ENCODE data around the gene LRRC8A.

LRRC8A gene

DNA sequence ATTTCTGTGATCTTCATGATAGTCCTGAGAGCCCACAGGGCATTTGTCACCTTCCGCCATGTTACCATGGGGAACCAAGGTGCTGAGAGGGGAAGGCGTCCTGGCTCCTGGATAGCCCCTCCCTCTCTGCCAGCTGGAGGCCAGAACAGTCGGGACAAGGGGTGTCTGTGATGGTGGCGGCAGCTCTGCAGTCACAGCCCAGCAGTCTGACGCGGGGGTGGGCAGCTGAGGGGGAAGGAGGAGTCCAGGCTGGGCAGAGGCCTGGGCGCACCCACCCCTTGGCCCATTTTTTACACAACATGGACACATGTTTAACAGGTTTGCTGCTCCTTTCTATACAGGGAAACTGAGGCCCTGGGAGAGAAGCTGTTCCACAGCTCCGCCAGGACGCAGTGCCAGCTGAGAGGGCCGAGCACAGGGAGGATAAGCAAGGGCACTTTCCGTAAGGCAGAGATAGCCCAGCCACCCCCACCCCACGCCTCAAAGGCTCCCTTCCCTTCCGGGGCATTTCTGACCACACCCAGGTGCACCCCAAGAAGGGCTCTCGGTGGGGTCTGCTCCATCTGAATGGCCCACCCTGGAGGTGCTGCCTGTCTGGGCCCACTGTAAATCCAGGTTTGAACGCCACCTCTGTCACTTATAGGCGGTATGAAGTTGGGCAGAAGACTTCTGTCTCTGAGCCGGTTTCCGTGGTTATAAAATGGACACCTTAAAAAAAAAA, 17.1 kb downstream of the LRRC8A start:
- H3K4me1 ChIP-seq (ENCODE audit: control insufficient read depth in 5 of 5, insufficient read depth in 5 of 5, low read length in 5 of 5): peaks cover 0 to 42% (median 10%) of the 10 kb centered on the region in 5 donors
- no peaks in the 10 kb centered on the region for H3K27me3 ChIP-seq (ENCODE audit: control insufficient read depth in 5 of 5, insufficient read depth in 4 of 5, low read length in 5 of 5)
- H3K9me3 ChIP-seq (ENCODE audit: control insufficient read depth in 5 of 5, low read length in 5 of 5): no peaks in the 10 kb centered on the region
- no peak overlapping the region for H3K9ac ChIP-seq (ENCODE audit: low read length in 5 of 5)
- H3K4me3 ChIP-seq (ENCODE audit: low read depth in 1 of 5, low read length in 5 of 5): no peak overlapping the region
- no peak overlapping the region for H3K27ac ChIP-seq (ENCODE audit: low read depth, low read length)
- peaks cover 0 to 44% (median 19%) of the 10 kb centered on the region in 5 donors for H3K36me3 ChIP-seq (ENCODE audit: control insufficient read depth in 5 of 5, insufficient read depth in 5 of 5, low read length in 5 of 5)

DNA sequence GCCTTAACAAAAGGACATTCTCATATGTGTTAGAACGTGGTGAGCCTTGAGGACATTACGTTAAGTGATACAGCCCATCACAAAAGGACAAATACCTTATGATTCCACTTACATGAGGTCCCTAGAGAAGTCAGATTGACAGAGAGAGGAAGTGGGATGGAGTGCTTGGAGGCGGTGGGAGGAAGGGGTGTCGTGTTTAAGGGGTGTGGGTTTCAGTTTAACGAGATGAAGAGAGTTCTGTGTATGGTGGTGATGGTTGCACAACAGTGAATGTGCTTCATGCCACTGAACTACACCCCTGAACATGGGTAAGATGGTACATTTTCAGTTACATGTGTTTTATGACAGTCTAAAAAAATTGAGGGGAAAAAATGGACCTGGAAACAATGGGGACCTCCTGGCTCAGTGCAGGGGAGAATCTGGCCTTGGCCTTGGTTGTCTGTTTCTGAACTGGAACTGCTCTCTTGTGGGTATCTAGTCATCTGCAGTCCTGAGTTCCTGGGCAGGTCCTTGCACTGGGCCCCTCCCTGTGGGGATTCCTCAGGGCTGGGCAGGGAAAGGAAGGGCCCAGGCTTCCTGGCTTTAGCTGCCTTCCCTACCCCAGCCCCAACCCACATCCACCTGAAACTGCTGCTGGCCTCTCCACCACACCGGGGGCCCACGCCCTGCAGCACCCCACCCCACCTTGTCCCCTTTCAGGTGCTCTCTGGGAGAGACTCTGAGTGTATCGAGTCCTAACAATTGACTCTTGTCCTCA, 17.8 kb downstream of the LRRC8A start:
- Histone ChIP-seq H3K36me3 (ENCODE audit: control insufficient read depth in 5 of 5, insufficient read depth in 5 of 5, low read length in 5 of 5) (peaks cover 0 to 44% (median 19%) of the 10 kb centered on the region in 5 donors), H3K4me3 (ENCODE audit: low read depth in 1 of 5, low read length in 5 of 5) (no peak overlapping the region), H3K9me3 (ENCODE audit: control insufficient read depth in 5 of 5, low read length in 5 of 5) (no peaks in the 10 kb centered on the region), H3K9ac (ENCODE audit: low read length in 5 of 5) (no peak overlapping the region), H3K27ac (ENCODE audit: low read depth, low read length) (no peak overlapping the region), H3K4me1 (ENCODE audit: control insufficient read depth in 5 of 5, insufficient read depth in 5 of 5, low read length in 5 of 5) (peaks cover 0 to 42% (median 10%) of the 10 kb centered on the region in 5 donors), H3K27me3 (ENCODE audit: control insufficient read depth in 5 of 5, insufficient read depth in 4 of 5, low read length in 5 of 5) (no peaks in the 10 kb centered on the region)

DNA sequence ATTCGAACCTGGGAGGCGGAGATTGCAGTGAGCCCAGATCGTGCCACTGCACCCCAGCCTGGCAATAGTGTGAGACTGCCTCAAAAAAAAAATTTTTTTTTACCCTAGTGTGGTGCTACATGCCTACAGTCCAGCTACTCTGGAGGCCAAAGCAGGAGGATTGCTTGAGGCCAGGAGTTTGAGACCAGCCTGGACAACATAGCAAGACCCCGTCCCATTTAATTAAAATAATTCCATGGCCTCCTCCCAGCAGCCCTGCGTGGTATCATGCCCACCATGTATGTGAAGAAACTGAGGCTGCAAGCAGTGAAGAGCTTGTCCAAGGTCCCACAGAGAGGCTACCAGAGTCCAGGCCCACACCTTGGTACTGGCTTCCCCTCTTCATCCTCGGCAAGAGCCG, 19.4 kb downstream of the LRRC8A start:
- Histone ChIP-seq H3K27me3 (ENCODE audit: control insufficient read depth in 5 of 5, insufficient read depth in 4 of 5, low read length in 5 of 5) (no peaks in the 10 kb centered on the region), H3K9me3 (ENCODE audit: control insufficient read depth in 5 of 5, low read length in 5 of 5) (no peaks in the 10 kb centered on the region), H3K4me3 (ENCODE audit: low read depth in 1 of 5, low read length in 5 of 5) (no peak overlapping the region), H3K4me1 (ENCODE audit: control insufficient read depth in 5 of 5, insufficient read depth in 5 of 5, low read length in 5 of 5) (peaks cover 0 to 42% (median 14%) of the 10 kb centered on the region in 5 donors), H3K27ac (ENCODE audit: low read depth, low read length) (no peak overlapping the region), H3K36me3 (ENCODE audit: control insufficient read depth in 5 of 5, insufficient read depth in 5 of 5, low read length in 5 of 5) (peaks cover 0 to 31% (median 14%) of the 10 kb centered on the region in 5 donors), H3K9ac (ENCODE audit: low read length in 5 of 5) (peak overlapping the region in 2 of 5 donors; percentile 28 to 40)

DNA sequence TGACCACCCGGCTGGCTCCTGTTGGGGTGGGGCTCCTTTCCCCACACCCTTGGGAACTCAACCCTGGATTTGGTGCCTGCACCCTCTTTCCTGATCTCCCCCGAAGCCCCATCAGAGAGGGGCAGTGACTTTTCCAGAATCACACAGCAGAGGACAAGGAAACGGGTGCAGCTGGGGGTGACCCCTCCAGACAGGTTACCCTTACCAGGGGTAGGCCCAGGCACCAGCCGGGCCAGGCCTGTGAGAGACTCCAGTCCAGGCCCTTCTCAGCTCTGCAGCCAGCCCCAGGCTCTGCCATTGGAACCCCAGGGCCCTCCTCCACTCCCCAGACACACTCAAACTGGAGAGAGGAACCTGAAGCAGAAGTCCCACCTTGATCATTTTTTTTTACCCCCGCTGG, 19.9 kb downstream of the LRRC8A start:
- Histone ChIP-seq H3K9me3 (ENCODE audit: control insufficient read depth in 5 of 5, low read length in 5 of 5) (no peaks in the 10 kb centered on the region), H3K36me3 (ENCODE audit: control insufficient read depth in 5 of 5, insufficient read depth in 5 of 5, low read length in 5 of 5) (peaks cover 0 to 33% (median 14%) of the 10 kb centered on the region in 5 donors), H3K4me1 (ENCODE audit: control insufficient read depth in 5 of 5, insufficient read depth in 5 of 5, low read length in 5 of 5) (peaks cover 0 to 46% (median 14%) of the 10 kb centered on the region in 5 donors), H3K9ac (ENCODE audit: low read length in 5 of 5) (peak overlapping the region in 2 of 5 donors; percentile 28 to 40), H3K27ac (ENCODE audit: low read depth, low read length) (peak overlapping the region; percentile 23), H3K4me3 (ENCODE audit: low read depth in 1 of 5, low read length in 5 of 5) (no peak overlapping the region), H3K27me3 (ENCODE audit: control insufficient read depth in 5 of 5, insufficient read depth in 4 of 5, low read length in 5 of 5) (no peaks in the 10 kb centered on the region)

DNA sequence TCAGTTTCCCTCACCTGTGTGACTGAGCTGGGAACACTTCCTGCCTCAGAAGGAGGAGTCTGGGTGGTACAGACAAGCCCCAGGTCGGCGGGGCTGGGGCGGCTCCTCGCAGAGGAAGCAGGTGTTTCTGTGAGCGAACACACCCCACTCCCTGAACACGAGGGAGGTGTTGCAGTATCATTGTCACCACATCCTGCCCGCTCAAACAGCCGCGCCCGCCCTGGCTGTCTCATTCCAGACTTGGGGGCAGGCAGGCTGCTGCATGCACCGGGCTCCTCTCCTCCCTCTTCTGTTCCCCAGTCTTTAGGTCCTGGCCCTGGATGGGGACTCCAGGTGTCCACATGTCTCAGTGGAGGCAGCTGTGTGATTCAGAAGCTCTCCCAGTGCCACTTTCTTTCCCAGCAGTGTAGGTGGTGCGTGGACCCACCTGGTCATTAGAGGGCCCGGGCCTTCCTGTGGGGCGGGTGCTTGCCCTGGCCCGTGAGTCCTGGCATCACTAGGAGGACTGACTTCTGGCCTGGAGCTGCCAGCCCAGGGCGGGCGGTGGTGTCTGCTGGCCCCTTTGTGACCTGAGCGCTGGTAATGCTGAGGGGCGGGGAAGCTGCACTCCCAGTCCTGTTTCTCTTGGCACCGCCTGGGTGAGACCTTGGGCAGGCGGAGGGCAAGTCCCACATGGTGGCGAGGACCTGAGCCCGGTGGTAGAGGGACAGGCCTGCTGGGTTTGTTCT, 20.6 kb downstream of the LRRC8A start:
- peak overlapping the region in 1 of 5 donors; percentile 11 for H3K9ac ChIP-seq (ENCODE audit: low read length in 5 of 5)
- no peaks in the 10 kb centered on the region for H3K9me3 ChIP-seq (ENCODE audit: control insufficient read depth in 5 of 5, low read length in 5 of 5)
- H3K27me3 ChIP-seq (ENCODE audit: control insufficient read depth in 5 of 5, insufficient read depth in 4 of 5, low read length in 5 of 5): no peaks in the 10 kb centered on the region
- no peak overlapping the region for H3K4me3 ChIP-seq (ENCODE audit: low read depth in 1 of 5, low read length in 5 of 5)
- peaks cover 0 to 46% (median 14%) of the 10 kb centered on the region in 5 donors for H3K4me1 ChIP-seq (ENCODE audit: control insufficient read depth in 5 of 5, insufficient read depth in 5 of 5, low read length in 5 of 5)
- peak overlapping the region; percentile 23 for H3K27ac ChIP-seq (ENCODE audit: low read depth, low read length)
- H3K36me3 ChIP-seq (ENCODE audit: control insufficient read depth in 5 of 5, insufficient read depth in 5 of 5, low read length in 5 of 5): peaks cover 0 to 33% (median 16%) of the 10 kb centered on the region in 5 donors

DNA sequence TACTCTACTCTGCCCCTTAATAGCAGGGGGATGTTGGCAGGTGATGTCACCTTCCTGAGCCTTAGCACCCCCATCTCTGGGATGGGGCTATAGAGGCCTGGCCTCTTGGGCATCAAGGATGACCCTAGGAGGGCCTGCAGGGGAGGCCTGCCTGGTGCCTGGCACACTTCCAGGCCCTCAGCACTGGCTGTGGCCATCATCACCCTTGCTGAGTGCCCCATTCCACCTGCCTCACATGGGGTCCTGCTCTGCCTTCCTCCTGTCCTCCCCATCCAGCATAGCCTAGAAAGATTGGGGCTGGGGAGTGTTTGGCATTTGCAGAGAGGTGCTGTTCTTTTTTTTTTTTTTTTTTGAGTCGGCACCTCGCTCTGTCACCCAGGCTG, 21.1 kb downstream of the LRRC8A start:
- peaks cover 0 to 36% (median 22%) of the 10 kb centered on the region in 5 donors for H3K36me3 ChIP-seq (ENCODE audit: control insufficient read depth in 5 of 5, insufficient read depth in 5 of 5, low read length in 5 of 5)
- no peaks in the 10 kb centered on the region for H3K27me3 ChIP-seq (ENCODE audit: control insufficient read depth in 5 of 5, insufficient read depth in 4 of 5, low read length in 5 of 5)
- no peak overlapping the region for H3K4me3 ChIP-seq (ENCODE audit: low read depth in 1 of 5, low read length in 5 of 5)
- H3K9me3 ChIP-seq (ENCODE audit: control insufficient read depth in 5 of 5, low read length in 5 of 5): no peaks in the 10 kb centered on the region
- H3K27ac ChIP-seq (ENCODE audit: low read depth, low read length): no peak overlapping the region
- H3K4me1 ChIP-seq (ENCODE audit: control insufficient read depth in 5 of 5, insufficient read depth in 5 of 5, low read length in 5 of 5): peaks cover 0 to 44% (median 14%) of the 10 kb centered on the region in 5 donors
- peak overlapping the region in 1 of 5 donors; percentile 11 for H3K9ac ChIP-seq (ENCODE audit: low read length in 5 of 5)

DNA sequence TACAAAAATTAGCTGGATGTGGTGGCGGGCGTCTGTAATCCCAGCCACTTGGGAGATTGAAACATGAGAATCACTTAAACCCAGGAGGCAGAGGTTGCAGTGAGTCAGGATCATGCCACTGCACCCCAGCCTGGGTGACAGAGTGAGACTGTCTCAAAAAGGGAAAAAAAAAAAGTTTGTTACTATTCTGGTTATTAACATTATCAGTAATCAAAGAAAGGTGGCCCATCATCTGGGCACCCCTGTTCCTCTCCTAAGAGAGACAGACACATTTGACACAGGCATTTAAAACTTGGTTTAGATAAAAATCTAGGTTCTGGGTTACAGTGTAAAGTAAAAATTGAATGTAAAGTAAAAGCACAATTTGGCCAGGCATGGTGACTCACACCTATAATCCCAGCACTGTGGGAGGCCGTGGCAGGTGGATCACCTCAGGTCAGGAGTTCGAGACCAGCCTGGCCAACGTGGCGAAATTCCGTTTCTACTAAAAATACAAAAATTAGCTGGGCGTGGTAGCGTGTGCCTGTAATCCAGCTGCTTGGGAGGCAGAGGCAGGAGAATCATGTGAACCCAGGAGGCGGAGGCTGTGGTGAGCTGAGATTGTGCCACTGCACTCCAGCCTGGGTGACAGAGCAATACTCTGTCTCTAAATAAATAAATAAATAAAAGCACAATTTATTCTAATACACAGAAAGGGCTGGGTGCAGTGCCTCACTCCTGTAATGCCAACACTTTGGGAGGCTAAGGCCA, 22.1 kb downstream of the LRRC8A start:
- Histone ChIP-seq H3K9ac (ENCODE audit: low read length in 5 of 5) (no peak overlapping the region), H3K27me3 (ENCODE audit: control insufficient read depth in 5 of 5, insufficient read depth in 4 of 5, low read length in 5 of 5) (no peaks in the 10 kb centered on the region), H3K4me1 (ENCODE audit: control insufficient read depth in 5 of 5, insufficient read depth in 5 of 5, low read length in 5 of 5) (peaks cover 0 to 35% (median 11%) of the 10 kb centered on the region in 5 donors), H3K27ac (ENCODE audit: low read depth, low read length) (peak overlapping the region; percentile 41), H3K9me3 (ENCODE audit: control insufficient read depth in 5 of 5, low read length in 5 of 5) (no peaks in the 10 kb centered on the region), H3K36me3 (ENCODE audit: control insufficient read depth in 5 of 5, insufficient read depth in 5 of 5, low read length in 5 of 5) (peaks cover 0 to 36% (median 28%) of the 10 kb centered on the region in 5 donors), H3K4me3 (ENCODE audit: low read depth in 1 of 5, low read length in 5 of 5) (no peak overlapping the region)

DNA sequence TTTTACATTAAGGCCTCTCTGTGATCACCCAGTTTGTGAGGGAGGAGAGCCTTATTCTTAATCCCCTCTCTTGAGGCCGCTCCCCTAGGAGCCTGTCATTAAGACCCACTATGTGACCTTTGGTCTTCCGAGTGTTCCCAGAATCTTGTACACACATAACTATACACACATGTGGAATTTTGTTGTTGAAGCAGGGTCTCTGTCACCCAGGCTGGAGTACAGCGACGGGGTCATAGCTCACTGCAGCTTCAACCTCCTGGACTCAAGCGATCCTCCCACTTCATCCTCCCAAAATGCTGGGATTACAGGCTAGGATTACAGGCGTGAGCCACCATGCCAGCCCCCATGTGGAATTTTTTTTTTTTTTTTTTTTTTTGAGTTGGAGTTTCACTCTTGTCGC, 24.0 kb downstream of the LRRC8A start:
- H3K36me3 ChIP-seq (ENCODE audit: control insufficient read depth in 5 of 5, insufficient read depth in 5 of 5, low read length in 5 of 5): peaks cover 0 to 48% (median 33%) of the 10 kb centered on the region in 5 donors
- no peak overlapping the region for H3K4me3 ChIP-seq (ENCODE audit: low read depth in 1 of 5, low read length in 5 of 5)
- H3K4me1 ChIP-seq (ENCODE audit: control insufficient read depth in 5 of 5, insufficient read depth in 5 of 5, low read length in 5 of 5): peaks cover 0 to 42% (median 20%) of the 10 kb centered on the region in 5 donors
- H3K9ac ChIP-seq (ENCODE audit: low read length in 5 of 5): no peak overlapping the region
- H3K27me3 ChIP-seq (ENCODE audit: control insufficient read depth in 5 of 5, insufficient read depth in 4 of 5, low read length in 5 of 5): no peaks in the 10 kb centered on the region
- H3K9me3 ChIP-seq (ENCODE audit: control insufficient read depth in 5 of 5, low read length in 5 of 5): no peaks in the 10 kb centered on the region
- H3K27ac ChIP-seq (ENCODE audit: low read depth, low read length): no peak overlapping the region

DNA sequence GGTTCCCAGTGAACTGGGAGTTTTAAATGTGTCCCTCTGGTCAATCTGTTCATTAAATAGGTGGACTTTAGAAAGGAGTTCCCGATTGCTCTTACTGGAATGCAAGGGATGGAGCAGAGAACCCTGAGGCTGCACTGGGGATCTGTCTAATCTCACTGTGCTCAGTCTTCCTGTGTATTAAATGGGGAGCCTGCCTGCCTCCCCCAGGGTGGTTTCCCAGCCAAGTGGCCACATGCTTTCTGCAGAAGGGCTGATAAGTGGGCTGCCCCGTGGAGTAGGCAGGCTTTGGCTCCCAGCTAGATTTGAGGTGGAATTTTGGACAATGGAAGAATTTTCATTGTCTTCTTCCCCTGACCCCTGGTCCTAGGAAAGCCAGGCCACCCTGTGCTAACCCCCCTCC, 24.8 kb downstream of the LRRC8A start:
- no peak overlapping the region for H3K4me3 ChIP-seq (ENCODE audit: low read depth in 1 of 5, low read length in 5 of 5)
- H3K36me3 ChIP-seq (ENCODE audit: control insufficient read depth in 5 of 5, insufficient read depth in 5 of 5, low read length in 5 of 5): peaks cover 0 to 48% (median 33%) of the 10 kb centered on the region in 5 donors
- H3K27ac ChIP-seq (ENCODE audit: low read depth, low read length): no peak overlapping the region
- peaks cover 0 to 46% (median 28%) of the 10 kb centered on the region in 5 donors for H3K4me1 ChIP-seq (ENCODE audit: control insufficient read depth in 5 of 5, insufficient read depth in 5 of 5, low read length in 5 of 5)
- H3K27me3 ChIP-seq (ENCODE audit: control insufficient read depth in 5 of 5, insufficient read depth in 4 of 5, low read length in 5 of 5): no peaks in the 10 kb centered on the region
- H3K9ac ChIP-seq (ENCODE audit: low read length in 5 of 5): no peak overlapping the region
- H3K9me3 ChIP-seq (ENCODE audit: control insufficient read depth in 5 of 5, low read length in 5 of 5): no peaks in the 10 kb centered on the region
